Measurements from ENCODE around the gene RBBP5.
A peak's percentile ranks its signal among the peaks of the same experiment; 100 is the strongest.
"Not testable (repeated sequence)": the region's sequence is repeated elsewhere in the genome, so short reads cannot be mapped to it uniquely, and the experiment has no call there.

Gene RBBP5, protein sequence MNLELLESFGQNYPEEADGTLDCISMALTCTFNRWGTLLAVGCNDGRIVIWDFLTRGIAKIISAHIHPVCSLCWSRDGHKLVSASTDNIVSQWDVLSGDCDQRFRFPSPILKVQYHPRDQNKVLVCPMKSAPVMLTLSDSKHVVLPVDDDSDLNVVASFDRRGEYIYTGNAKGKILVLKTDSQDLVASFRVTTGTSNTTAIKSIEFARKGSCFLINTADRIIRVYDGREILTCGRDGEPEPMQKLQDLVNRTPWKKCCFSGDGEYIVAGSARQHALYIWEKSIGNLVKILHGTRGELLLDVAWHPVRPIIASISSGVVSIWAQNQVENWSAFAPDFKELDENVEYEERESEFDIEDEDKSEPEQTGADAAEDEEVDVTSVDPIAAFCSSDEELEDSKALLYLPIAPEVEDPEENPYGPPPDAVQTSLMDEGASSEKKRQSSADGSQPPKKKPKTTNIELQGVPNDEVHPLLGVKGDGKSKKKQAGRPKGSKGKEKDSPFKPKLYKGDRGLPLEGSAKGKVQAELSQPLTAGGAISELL

DNA sequence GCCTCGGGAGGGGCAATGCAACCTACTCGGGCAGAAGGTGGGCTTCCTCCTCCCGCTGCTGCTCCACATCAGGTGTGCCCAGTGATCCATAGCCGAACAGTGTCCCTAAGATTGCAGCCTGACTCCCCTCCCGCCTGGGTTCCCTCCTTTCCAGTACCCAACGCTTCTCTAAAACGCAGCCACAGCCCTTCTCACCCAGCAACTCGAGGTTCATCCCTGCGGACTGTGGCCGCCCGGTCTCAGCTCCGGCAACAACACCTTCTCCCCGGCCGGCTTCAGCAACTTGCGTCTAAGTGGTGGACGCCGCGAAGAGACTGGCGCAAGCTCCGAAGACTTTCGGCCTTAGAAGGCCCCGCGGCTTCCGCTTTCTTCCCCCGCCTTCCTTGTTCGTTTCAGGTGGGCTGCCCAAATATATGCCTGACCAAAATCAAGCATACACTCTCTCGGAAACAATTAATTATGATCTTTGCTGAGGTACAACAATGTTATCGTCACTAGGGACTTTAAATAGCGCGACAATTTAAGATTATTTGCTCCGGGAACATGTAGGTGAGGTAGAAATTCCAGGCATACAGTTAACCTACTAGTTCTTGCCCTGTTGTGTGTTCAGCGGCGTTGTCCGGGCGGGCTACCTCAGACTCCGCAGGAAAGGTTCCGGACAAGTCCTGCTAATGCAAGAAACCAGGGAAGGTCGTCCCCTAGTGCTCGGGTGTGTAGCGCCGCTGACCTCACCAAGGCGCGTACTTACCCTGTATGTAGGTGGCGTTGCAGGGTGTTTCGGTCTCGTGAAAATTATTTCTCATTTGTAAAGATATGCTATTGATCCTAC is at the start of gene RBBP5:
TSS of gene RBBP5 (minus strand) at position 319 of the 829 bp plus-strand sequence. CDS start at position 214, 105 bp downstream.
- peak; percentile 95 for DNase-seq

DNA sequence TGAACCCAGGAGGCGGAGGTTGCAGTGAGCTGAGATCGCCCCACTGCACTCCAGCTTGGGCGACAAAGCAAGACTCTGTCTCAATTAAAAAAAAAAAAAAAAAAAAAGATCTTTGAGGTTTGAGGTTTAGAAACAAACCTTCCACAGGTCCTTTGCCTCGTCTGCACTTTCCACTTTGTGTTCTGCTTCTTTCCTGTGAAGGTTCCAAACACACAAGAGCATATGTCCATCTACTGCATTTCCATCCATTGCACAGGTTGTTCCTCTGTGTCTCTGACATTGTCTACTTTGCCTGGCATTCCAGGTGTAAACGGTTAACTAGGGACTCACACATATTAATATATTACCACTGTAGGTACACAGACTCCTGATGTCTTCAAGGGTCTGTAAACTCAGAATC is 49.6 kb upstream of the RBBP5 start:
- DNase-seq = no peak

DNA sequence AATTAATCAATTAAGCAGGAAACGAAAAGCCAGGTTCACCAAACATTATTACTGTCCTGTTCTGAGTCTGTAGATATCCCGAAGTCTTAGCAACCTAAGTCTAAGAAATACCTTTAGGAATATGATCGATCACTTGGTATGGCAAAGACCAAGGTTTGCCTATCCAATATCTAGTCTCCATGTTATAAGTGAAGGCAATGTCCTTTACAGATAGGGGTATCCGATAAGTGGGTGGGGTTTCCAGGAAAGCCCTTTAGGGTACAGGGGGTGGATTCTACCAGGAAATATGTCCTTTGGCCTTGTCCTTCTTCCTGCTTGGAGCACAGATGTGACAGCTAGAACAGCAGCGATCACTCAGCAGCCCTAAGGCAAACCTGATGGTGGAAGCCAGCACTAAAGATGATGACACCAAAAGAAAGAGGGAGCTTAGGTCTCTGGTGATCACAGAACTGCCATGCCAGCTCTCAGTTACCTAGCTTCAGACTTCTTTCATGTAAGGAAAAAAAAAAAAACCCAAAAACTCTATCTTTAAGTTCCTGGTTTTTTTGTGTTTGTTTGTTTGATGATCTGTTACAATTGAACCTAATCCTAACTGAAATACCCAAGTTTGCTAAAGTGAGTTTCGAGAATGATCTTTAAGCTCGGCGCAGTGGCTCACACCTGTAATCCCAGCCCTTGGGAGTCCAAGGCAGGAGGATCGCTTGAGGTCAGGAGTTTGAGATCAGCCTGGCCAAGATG is 48.9 kb upstream of the RBBP5 start:
- DNase-seq = no peak

DNA sequence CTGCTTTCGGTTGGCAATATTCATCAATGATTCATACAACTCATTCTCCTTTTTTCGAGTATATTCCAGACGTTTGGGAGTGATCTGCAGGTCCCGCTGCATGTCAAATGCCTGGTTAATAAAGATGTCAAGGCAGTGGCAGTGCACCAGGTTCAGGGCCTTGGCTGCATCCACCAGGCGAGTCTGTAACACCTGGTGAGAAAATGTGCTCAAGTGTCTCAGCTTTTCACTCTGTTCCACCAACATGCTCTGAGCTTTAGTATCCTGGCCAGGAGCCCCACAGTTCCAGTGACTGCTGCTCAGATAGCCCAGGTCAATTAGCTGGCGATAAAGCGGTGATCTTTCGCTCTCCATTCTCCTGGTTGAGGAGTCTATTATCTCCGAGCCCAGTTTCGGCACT is 47.5 kb upstream of the RBBP5 start:
- no peak for DNase-seq

DNA sequence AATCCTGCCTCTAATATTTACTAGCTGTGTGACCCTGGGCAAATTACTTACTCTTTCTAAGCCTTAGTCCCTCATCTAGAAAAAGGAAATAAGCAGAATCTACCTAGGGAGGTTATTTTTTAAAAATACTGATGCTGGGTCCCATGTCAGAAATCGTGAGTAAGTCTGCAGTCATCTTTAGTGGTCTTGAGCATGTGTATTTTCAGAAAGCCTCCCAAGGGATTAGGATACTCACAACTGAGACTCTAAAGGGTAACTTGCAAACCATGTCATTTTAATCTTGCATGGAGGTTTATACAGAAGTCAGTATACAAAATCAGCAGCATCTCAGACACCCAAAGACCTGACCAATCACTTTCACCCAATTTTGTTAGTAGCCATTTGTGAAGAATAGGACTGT is 46.5 kb upstream of the RBBP5 start:
- DNase-seq = no peak

DNA sequence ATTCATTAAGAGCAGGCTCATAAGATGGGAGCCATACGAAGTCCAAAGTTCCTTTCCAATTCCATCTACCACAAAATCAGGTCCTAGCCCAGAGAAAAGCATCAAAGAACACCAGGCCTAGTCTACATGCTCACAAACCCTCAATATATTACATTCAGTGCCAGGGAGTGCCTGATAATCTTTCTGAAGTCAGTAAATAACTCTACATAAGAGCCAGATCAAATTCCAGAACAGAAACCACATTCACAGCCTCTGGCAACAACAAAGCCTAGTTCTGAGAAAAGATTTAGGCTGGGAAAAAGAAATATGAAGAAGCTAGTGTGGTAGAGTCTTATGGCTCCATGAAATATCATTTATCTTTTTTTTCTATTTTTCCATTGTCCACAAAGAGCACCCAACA is 40.5 kb upstream of the RBBP5 start:
- DNase-seq = no peak

DNA sequence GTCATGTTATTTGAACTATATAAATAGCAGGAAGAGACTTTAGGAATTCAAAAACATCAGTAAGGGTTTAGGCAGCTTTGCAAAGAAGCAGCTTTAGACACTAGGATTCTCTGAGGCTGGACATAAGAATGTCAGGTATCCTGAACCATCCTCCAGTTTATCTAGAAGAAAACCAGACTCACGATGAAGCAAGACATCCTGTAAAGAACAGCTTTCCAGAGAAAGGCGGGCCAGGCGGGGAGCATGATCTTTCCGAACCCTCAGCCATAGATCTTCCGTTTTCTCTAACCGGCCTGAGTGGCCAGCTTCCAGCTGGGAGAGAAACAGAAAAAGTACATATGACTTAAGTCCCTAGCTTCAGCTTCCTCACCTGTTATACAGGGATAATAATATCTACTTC is 39.3 kb upstream of the RBBP5 start:
- no peak for DNase-seq

DNA sequence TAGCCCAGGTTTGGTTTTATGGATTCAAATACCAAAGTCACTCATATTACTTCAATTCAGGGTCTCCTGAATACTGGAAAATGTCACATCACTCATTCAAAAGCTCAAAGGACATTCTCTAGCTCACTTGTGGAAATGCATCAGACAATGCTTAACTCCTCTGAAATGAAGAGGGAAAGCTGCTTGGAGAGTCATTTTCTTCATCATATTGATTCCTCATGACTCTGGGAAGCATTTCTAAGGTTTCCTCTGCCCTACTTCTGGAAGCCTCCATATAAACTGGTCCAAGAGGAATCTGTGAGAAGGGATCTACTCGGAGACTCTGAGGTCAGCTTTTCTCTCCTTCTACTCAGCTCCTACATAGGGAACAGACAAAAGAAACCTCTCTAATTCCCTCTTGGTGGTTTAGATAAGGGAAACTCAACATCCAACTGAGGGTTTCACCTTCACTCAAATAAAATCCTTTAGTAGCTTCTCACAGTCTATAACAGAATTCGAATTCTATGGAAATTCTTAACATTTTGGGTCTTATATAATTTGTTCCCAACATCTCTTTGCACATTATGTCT is 36.4 kb upstream of the RBBP5 start:
- no peak for DNase-seq

DNA sequence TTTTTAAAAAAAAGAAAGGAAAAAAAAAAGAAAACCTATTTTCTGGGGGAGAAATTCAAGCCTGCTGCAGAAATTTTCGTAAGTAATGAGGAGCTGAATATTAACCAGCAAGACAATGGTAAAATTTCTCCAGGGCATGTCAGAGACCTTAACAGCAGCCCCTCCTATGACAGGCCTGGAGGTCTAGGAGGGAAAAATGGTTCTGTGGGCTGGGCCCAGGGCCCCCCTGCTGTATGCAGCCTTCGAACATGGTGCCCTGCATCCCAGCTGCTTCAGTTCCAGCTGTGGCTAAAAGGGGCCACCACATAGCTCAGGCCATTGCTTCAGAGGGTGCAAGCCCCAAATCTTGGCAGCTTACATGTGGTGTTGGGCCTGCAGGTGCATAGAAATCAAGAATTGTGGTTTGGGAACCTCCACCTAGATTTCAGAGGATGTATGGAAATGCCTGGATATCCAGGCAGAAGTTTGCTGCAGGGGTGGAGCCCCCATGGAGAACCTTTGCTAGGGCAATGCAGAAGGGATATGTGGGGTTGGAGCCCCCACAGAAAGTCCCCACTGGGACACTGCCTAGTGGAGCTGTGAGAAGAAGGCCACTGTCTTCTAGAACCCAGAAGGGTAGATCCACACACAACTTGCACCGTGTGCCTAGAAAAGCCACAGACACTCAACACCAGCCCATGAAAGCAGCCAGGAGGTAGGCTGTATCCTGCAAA is 34.0 kb upstream of the RBBP5 start:
- DNase-seq = not testable (repeated sequence)

DNA sequence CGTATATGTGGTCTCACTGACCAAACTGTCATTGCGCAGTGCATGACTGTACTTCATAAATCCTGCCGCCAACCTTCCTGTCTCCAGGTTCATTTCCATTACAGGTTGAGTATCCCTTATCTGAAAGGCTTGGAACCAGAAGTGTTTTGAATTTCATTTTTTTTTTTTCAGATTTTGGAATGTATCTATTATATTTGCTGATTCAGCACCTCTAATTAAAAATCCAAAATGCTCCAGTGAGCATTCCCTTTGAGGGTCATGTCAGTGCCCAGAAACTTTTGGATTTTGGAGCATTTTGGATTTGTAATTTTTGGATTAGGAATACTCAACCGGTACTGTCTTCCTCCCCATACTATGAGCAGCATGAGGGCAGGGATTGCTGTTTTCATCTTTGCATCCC is 30.7 kb upstream of the RBBP5 start:
- no peak for DNase-seq

DNA sequence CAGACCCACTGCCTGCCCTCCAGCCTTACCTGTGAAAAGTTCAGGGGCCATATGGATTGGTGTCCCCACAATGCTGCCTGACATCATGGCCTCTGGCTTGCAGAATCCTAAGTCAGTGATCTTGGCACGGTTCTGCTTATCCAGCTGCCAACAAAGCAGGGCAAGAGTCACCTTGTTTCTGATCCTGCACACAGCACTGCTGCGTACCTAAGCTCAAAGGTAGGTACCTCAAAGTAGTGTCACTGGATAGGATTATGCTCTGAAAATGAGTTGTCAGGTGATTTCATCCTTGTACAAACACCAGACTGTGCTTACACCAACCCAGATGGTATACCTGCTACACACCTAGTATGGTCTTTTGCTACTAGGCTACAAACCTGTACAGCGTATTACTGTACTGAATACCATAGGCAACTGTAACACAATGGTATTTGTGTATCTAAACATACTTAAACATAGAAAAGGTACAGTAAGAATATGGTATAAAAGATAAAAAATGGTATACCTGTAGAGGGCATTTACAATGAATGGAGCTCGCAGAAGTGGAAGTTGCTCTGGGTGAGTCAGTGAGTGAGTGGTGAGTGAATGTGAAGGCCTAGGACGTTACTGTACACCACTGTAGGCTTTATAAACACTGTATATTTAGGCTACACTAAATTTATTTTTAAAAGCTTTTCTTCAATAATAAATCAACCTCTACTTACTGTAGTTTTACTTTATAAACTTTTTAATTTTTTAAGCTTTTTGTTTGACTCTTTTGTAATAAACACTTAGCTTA is 29.1 kb upstream of the RBBP5 start:
- DNase-seq = no peak

DNA sequence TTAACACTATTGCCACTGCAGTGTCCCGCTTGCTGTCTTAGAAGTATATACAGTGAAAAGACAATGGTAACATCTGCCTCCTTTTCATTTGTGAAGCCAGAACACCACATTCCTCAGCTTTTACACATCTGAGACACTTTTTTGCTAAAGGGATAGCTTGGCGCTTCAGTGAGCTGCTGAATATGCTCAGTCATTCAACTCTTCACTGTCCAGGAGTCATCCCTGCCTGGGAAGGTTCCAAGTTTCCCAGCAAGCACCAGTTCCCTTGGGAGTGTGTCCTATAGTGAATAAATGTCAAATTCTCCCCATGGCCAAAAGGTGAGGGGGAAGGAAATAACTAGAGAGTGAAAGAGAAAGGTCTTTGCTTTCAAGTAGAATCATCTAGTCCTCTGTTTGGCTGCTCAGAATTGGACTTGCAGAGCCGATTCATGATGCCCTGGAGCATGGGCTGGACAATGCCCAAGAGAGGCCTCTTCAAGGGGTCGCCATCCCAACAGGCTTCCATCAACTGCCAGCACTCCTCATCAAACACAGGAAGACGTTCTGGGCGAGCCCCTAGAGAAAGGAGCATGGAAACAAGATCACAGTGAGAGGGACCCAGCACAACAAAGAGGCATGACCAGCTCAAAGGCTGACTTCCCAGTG is 25.5 kb upstream of the RBBP5 start:
- DNase-seq = no peak

DNA sequence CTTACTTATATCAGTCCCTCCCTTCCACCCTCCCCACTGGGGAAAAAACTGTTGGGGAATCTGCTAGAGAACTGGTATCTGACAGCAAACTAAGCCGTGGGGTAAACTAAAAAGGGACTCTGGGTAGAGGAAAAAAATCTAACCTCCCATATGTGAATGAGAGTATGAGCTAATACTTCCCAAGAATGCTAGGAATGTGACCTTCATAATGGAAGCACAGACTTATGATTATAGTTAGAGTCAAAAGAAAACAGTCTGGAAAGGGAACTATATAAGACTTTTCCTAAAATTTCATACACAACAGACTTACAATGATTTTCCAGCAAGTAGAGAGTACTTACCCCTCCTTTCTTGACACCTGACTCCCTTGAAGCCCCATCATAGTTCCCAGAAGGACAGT is 23.0 kb upstream of the RBBP5 start:
- no peak for DNase-seq

DNA sequence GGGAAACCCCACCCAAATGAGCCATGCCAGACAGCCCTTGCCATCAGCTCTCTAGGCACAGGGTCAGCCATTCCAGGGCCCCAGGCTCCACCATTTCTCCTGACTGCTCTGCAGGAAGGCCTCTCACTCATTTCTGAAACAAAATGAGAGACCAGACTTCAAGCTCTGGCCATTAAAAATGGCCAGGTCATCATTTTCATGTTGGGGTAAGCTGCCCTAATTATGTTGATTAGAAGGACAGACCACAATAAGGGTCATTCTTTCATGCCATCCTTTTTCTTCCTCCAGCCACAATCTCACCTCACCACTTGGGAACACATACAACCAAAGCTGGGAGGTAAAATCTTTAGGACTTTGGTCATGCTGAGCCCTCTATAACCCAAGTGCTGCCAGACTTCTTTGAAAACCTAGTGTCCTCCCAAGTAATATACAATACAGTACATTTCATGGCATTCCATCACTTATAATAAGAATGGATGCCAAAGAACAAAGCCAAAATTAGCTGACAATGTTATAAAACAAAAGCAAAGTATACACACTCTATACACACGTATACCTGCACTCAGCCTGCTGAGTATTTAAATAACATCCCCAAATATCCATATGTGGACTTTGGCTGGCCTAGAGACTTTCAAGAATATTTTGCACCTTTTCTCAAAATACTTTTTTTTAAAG is 22.4 kb upstream of the RBBP5 start:
- no peak for DNase-seq

DNA sequence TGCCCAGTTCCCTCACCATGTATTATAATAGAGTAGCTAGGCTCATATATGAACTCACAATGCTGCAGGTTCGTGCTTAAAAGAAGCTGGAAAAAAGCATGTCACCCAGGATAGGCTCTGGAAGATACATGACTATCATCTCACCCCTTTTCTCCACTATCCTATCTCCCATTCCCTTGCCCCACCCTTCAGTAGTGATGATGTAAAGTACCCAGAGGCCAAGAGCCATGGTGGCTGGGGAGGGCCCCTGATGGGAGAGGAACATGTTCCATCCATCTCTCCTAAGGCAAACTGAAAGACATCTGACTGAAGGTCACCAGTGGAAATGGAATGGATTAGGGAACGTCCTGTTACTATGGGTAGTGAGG is 20.3 kb upstream of the RBBP5 start:
- no peak for DNase-seq

DNA sequence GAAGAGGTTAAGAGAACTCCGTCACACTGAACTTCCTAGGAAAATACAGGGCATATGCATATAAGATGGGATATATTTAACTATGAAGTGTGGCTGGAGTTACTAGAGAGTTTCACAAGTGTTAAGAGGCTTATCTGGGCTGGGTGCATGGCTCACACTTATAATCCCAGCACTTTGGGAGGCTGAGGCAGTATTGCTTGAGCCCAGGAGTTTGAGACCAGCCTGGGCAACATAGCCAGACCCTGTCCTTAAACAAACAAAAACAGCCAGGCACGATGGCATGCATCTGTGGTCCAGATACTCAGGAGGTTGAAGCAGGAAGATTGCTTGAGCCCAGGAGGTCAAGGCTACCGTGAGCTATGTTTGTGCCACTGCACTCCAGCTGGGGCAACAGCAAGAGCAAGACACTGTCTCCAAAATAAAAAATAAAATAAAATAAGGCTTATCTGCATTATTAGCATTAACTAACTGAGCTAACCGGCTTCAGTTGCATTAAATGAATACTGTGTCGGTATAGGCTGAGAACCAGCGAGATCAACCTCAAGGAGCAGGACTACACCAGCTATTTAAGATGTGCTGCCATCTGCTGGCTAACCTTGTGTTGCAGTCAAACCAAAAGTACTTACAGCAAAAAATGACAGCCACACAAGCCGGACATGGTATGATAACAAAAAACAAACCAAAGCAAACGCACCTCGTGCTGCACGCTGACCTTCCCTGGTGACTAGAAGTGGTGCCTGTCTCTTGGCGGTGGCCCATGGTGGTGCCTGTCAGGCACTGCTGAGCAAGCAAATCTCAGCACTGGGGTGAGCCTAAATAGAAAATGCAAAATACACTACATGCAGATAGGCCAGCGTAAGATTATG is 19.7 kb upstream of the RBBP5 start:
- peak; percentile 79 for DNase-seq

DNA sequence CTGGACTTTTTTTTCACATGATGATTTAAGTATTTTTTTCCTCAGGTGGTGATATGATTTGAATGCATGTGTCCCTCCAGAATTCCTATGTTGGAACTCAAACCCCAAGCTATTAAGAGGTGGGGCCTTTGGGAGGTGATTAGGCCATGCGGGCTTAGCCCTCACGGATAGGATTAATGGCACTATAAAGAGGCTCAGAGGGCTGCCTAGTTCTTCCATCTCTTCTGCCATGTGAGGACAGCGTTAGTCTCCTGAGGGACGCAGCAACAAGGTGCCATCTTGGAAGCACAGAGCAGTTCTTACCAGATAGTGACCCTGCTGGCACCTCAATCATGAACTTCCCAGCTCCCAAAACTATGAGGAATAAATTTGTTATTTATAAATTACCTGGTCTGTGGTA is 18.3 kb upstream of the RBBP5 start:
- DNase-seq = no peak

DNA sequence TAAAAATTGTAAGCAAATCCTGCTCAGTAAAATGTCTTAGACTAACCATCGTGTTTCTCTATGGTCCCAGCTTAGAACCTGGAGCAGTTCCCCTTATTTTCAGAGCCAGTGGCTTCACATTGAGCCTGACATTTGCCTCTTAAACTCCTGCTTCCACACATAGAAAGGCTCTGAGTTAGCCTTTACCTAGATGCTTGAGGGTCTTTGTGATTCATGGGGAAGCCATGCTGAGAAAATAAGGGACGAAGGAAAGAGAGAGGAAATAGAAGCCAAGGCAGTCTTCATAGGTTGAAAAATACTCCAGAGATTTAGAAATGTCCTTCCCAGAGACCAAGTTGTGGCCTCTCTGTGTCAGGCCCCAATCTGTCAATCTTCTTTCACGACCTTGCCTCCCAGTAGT is 16.1 kb upstream of the RBBP5 start:
- DNase-seq = no peak

DNA sequence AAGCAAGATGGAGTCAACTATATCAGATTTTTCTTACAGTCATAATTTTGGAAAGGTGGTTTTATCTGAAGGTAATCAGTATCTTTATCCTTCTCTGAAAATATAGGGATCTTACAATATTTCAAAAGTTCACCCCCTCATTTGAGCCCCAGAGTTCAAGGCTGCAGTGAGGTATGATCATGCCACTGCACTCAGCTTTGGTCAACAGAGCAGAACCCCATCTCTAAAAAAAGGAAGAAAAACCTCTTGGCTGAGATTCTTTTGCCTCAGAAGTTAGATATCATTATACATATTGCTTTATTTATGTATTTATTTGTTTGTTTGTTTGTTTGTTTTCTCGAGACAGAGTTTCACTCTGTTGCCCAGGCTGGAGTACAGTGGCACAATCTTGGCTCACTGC is 11.5 kb upstream of the RBBP5 start:
- no peak for DNase-seq

Measured in CD4-positive, alpha-beta T cell treated with Interleukin-6 for 4 hours (primary cell).